DMS 273 (cell line): Measurements from ENCODE around the gene POLR2E.
"Not testable (repeated sequence)": the region's sequence is repeated elsewhere in the genome, so short reads cannot be mapped to it uniquely, and the experiment has no call there.

Source experiments
- DNase-seq: peaks from one replicate; lab custom pipeline; 2025; ENCODE audit not compliant: unreplicated experiment; lab: John Stamatoyannopoulos, UW

POLR2E gene

GRCh38 chr19:1094978-1095701 is at the start of gene POLR2E:
Gene POLR2E, minus strand, starts transcription at chr19:1095375. Its CDS starts 60 bp downstream, at chr19:1095315.
- peak; percentile 99 for DNase-seq

- DNase-seq, result no peak
Observed at GRCh38 chr19:1144741-1145140, 49.6 kb upstream of the POLR2E start.

GRCh38 chr19:1143828-1144399 is 48.7 kb upstream of the POLR2E start:
- DNase-seq, result no peak

GRCh38 chr19:1141944-1142343 is 46.8 kb upstream of the POLR2E start:
- no peak for DNase-seq

GRCh38 chr19:1140272-1141027 is 45.3 kb upstream of the POLR2E start:
- DNase-seq, result no peak

GRCh38 chr19:1139126-1139525 is 44.0 kb upstream of the POLR2E start:
- no peak for DNase-seq

- DNase-seq, result no peak
Observed at GRCh38 chr19:1138121-1138520, 42.9 kb upstream of the POLR2E start.

GRCh38 chr19:1136621-1137317 is 41.6 kb upstream of the POLR2E start:
- no peak for DNase-seq

GRCh38 chr19:1136201-1136600 is 41.0 kb upstream of the POLR2E start:
- DNase-seq, result no peak

- DNase-seq, result no peak
Observed at GRCh38 chr19:1135454-1135853, 40.3 kb upstream of the POLR2E start.

- no peak for DNase-seq
Observed at GRCh38 chr19:1134431-1134830, 39.3 kb upstream of the POLR2E start.

- DNase-seq, result no peak
Observed at GRCh38 chr19:1133471-1133929, 38.3 kb upstream of the POLR2E start.

- no peak for DNase-seq
Observed at GRCh38 chr19:1132552-1133383, 37.6 kb upstream of the POLR2E start.

GRCh38 chr19:1131718-1132551 is 36.8 kb upstream of the POLR2E start:
- no peak for DNase-seq

GRCh38 chr19:1130771-1131717 is 35.9 kb upstream of the POLR2E start:
- DNase-seq, result no peak

- no peak for DNase-seq
Observed at GRCh38 chr19:1129535-1129934, 34.4 kb upstream of the POLR2E start.

GRCh38 chr19:1129084-1129483 is 33.9 kb upstream of the POLR2E start:
- not testable (repeated sequence) for DNase-seq

- no peak for DNase-seq
Observed at GRCh38 chr19:1128106-1128505, 32.9 kb upstream of the POLR2E start.
